HG02973 (cell line): Measurements from ENCODE around the gene RPS27A.
A peak's percentile ranks its signal among the peaks of the same experiment; 100 is the strongest.
"Not testable (repeated sequence)": the region's sequence is repeated elsewhere in the genome, so short reads cannot be mapped to it uniquely, and the experiment has no call there.

ENCODE experiments used
- ATAC-seq: cut with Tn5 transposase; IDR thresholded peaks from one replicate; pipeline ENCODE4 v1.9.1; 2021; ENCODE audit warnings: moderate library complexity; ENCODE audit not compliant: unreplicated experiment

RPS27A gene

GRCh38 chr2:55236992-55237543, 4.6 kb downstream of the RPS27A start:
- ATAC-seq, result no peak

- no peak for ATAC-seq
Observed at GRCh38 chr2:55239656-55240222, 7.3 kb downstream of the RPS27A start.

- not testable (repeated sequence) for ATAC-seq
Observed at GRCh38 chr2:55241582-55241981, 9.1 kb downstream of the RPS27A start.

GRCh38 chr2:55242617-55243016, 10.1 kb downstream of the RPS27A start:
- ATAC-seq, result no peak

- ATAC-seq, result no peak
Observed at GRCh38 chr2:55245411-55245810, 12.9 kb downstream of the RPS27A start.

- no peak for ATAC-seq
Observed at GRCh38 chr2:55247025-55247424, 14.5 kb downstream of the RPS27A start.

GRCh38 chr2:55252832-55253231, 20.3 kb downstream of the RPS27A start:
- ATAC-seq, result no peak

- ATAC-seq, result not testable (repeated sequence)
Observed at GRCh38 chr2:55259586-55259985, 27.1 kb downstream of the RPS27A start.

- no peak for ATAC-seq
Observed at GRCh38 chr2:55268288-55268906, 35.9 kb downstream of the RPS27A start.

- peak; percentile 92 for ATAC-seq
Observed at GRCh38 chr2:55268907-55269644, 36.6 kb downstream of the RPS27A start, which contains the start of gene MTIF2. TSS of gene MTIF2 (minus strand) at chr2:55269231. CDS start at chr2:55263858, 5,373 bp downstream.

GRCh38 chr2:55269645-55269990, 37.1 kb downstream of the RPS27A start:
- ATAC-seq, result no peak

GRCh38 chr2:55274346-55274745, 41.9 kb downstream of the RPS27A start:
- ATAC-seq, result not testable (repeated sequence)

GRCh38 chr2:55277310-55277709, 44.8 kb downstream of the RPS27A start:
- no peak for ATAC-seq

GRCh38 chr2:55279214-55279835, 46.8 kb downstream of the RPS27A start:
- ATAC-seq, result not testable (repeated sequence)

GRCh38 chr2:55279859-55280424, 47.5 kb downstream of the RPS27A start:
- ATAC-seq, result not testable (repeated sequence)

GRCh38 chr2:55280851-55281546, 48.5 kb downstream of the RPS27A start:
- ATAC-seq, result not testable (repeated sequence)

- ATAC-seq, result peak; percentile 96
Observed at GRCh38 chr2:55282110-55282917, 49.8 kb downstream of the RPS27A start.

GRCh38 chr2:55283083-55283482, 50.6 kb downstream of the RPS27A start:
- ATAC-seq, result no peak
